Activated naive CD4-positive, alpha-beta T cell treated with anti-CD3 and anti-CD28 coated beads, Interleukin-2, amount 10 ng/mL, durations not matched to agents 7 days and 5 days (primary cell): ENCODE data around the gene HELZ.
"Not testable (repeated sequence)": the region's sequence is repeated elsewhere in the genome, so short reads cannot be mapped to it uniquely, and the experiment has no call there.

Source experiments
- CTCF ChIA-PET: fragments of 350-600 bp; sonication (Branson Sonifier 250); formaldehyde crosslinking; loops from one replicate; lab custom pipeline; 2021; ENCODE audit warnings: antibody characterized with exemption; lab: Charles Lee
- DNase-seq: peaks from one replicate; pipeline ENCODE4 v3.0.0-alpha.2; 2020
- H3K27ac Mint-ChIP-seq: one replicate; pipeline ENCODE4 v1.8.0; 2021; ENCODE audit warnings: mild to moderate bottlenecking, moderate library complexity, mixed read lengths
- H3K27me3 Mint-ChIP-seq: one replicate; pipeline ENCODE4 v1.8.0; 2021; ENCODE audit warnings: mild to moderate bottlenecking, mixed read lengths
- H3K36me3 Mint-ChIP-seq: one replicate; pipeline ENCODE4 v1.8.0; 2021; ENCODE audit warnings: mixed read lengths
- H3K4me1 Mint-ChIP-seq: one replicate; pipeline ENCODE4 v1.8.0; 2021; ENCODE audit warnings: mixed read lengths
- H3K4me3 Mint-ChIP-seq: one replicate; pipeline ENCODE4 v1.8.0; 2021; ENCODE audit warnings: mild to moderate bottlenecking, moderate library complexity, mixed read lengths
- H3K9me3 Mint-ChIP-seq: one replicate; pipeline ENCODE4 v1.8.0; 2021; ENCODE audit warnings: mixed read lengths

Gene HELZ, protein sequence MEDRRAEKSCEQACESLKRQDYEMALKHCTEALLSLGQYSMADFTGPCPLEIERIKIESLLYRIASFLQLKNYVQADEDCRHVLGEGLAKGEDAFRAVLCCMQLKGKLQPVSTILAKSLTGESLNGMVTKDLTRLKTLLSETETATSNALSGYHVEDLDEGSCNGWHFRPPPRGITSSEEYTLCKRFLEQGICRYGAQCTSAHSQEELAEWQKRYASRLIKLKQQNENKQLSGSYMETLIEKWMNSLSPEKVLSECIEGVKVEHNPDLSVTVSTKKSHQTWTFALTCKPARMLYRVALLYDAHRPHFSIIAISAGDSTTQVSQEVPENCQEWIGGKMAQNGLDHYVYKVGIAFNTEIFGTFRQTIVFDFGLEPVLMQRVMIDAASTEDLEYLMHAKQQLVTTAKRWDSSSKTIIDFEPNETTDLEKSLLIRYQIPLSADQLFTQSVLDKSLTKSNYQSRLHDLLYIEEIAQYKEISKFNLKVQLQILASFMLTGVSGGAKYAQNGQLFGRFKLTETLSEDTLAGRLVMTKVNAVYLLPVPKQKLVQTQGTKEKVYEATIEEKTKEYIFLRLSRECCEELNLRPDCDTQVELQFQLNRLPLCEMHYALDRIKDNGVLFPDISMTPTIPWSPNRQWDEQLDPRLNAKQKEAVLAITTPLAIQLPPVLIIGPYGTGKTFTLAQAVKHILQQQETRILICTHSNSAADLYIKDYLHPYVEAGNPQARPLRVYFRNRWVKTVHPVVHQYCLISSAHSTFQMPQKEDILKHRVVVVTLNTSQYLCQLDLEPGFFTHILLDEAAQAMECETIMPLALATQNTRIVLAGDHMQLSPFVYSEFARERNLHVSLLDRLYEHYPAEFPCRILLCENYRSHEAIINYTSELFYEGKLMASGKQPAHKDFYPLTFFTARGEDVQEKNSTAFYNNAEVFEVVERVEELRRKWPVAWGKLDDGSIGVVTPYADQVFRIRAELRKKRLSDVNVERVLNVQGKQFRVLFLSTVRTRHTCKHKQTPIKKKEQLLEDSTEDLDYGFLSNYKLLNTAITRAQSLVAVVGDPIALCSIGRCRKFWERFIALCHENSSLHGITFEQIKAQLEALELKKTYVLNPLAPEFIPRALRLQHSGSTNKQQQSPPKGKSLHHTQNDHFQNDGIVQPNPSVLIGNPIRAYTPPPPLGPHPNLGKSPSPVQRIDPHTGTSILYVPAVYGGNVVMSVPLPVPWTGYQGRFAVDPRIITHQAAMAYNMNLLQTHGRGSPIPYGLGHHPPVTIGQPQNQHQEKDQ (N-terminal part only)

GRCh38 chr17:67245073-67245693 lies at the start of gene HELZ:
Gene HELZ (minus strand): TSS chr17:67245196. CDS start chr17:67218804, 26,392 bp downstream.
- Mint-ChIP-seq H3K36me3 (peaks cover 28% of the 10 kb centered on the region), H3K4me3 (peak within 1 kb of the TSS; percentile 92), H3K27me3 (peaks cover 21% of the 10 kb centered on the region), H3K9me3 (no peaks in the 10 kb centered on the region), H3K27ac (peak within 1 kb of the TSS; percentile 89), H3K4me1 (peaks cover 50% of the 10 kb centered on the region)
- CTCF ChIA-PET, result interaction anchor here (0.9 kb wide), 1 partner anchor 28 kb away, joined by 4 read pairs; no protein-coding TSS in a partner anchor
- peak; percentile 84 for DNase-seq

- no peak overlapping the region for H3K4me3 Mint-ChIP-seq
- no peaks in the 10 kb centered on the region for H3K36me3 Mint-ChIP-seq
- H3K4me1 Mint-ChIP-seq, result no peaks in the 10 kb centered on the region
- H3K27ac Mint-ChIP-seq, result no peak overlapping the region
- peak; percentile 80 for DNase-seq
- H3K9me3 Mint-ChIP-seq, result no peaks in the 10 kb centered on the region
- CTCF ChIA-PET, result interaction anchor here (0.6 to 6.9 kb wide), 10 partner anchors 17 to 186 kb away, joined by 3 to 85 read pairs (median 3); no protein-coding TSS in a partner anchor
- peaks cover 18% of the 10 kb centered on the region for H3K27me3 Mint-ChIP-seq
Observed at GRCh38 chr17:67293251-67294203, 48.5 kb upstream of the HELZ start.

DNA sequence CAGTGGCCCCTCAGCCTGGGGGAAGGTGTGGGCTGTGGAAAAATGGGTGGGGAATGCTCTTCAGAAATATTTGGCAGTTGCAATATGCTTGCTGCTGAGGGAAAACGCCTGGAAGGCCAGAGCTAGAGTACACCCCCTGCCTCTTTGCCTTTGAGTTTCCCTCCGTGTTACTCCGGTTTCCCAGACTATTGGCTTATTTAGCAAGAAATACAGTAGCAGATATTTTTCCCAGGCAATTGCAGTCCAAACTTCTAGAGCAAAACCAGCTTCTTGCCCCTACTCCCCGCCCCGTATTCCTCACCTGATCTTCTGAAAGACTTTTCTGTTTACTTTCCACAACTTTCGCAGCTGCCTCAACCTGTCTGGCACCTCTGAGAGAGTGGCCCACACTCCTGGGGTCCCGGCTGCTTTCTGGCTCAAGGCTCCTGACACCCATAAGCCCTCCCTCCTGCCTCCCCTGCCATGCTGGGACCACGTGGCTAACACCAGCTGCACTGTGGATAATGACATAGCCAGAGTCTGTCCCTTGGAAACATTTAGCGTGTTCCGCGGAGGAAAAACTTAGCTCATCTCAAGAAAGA lies 45.8 kb upstream of the HELZ start:
- Mint-ChIP-seq H3K4me3 (no peak overlapping the region), H3K36me3 (no peaks in the 10 kb centered on the region), H3K27ac (no peak overlapping the region), H3K4me1 (no peaks in the 10 kb centered on the region), H3K27me3 (peaks cover 18% of the 10 kb centered on the region), H3K9me3 (no peaks in the 10 kb centered on the region)
- CTCF ChIA-PET, result interaction anchor here (1.3 to 6.9 kb wide), 3 partner anchors 69 to 345 kb away, joined by 3 to 85 read pairs (median 5); no protein-coding TSS in a partner anchor
- no peak for DNase-seq

DNA sequence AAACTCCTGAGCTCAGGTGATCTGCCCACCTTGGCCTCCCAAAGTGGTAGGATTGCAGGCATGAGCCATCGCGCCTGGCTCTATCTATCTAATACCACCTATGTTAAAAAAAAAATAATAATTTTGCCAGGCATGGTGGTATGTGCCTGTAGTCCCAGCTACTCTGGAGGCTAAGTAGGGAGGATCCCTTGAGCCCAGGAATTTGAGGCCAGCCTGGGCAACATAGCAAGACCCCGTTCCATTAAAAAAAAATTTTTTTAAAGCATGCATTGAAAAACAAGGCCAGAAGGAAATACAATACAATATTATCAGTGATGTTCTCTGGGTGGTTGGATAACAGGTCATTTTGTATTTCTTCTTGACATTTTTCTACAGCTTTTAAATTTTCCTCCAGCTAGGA lies 45.2 kb upstream of the HELZ start:
- H3K27ac Mint-ChIP-seq, result no peak overlapping the region
- CTCF ChIA-PET, result interaction anchor here (0.6 to 6.9 kb wide), 4 partner anchors 69 to 346 kb away, joined by 3 to 85 read pairs (median 4); no protein-coding TSS in a partner anchor
- H3K4me3 Mint-ChIP-seq, result no peak overlapping the region
- H3K36me3 Mint-ChIP-seq, result no peaks in the 10 kb centered on the region
- no peak for DNase-seq
- H3K27me3 Mint-ChIP-seq, result peaks cover 18% of the 10 kb centered on the region
- H3K9me3 Mint-ChIP-seq, result no peaks in the 10 kb centered on the region
- H3K4me1 Mint-ChIP-seq, result no peaks in the 10 kb centered on the region

DNA sequence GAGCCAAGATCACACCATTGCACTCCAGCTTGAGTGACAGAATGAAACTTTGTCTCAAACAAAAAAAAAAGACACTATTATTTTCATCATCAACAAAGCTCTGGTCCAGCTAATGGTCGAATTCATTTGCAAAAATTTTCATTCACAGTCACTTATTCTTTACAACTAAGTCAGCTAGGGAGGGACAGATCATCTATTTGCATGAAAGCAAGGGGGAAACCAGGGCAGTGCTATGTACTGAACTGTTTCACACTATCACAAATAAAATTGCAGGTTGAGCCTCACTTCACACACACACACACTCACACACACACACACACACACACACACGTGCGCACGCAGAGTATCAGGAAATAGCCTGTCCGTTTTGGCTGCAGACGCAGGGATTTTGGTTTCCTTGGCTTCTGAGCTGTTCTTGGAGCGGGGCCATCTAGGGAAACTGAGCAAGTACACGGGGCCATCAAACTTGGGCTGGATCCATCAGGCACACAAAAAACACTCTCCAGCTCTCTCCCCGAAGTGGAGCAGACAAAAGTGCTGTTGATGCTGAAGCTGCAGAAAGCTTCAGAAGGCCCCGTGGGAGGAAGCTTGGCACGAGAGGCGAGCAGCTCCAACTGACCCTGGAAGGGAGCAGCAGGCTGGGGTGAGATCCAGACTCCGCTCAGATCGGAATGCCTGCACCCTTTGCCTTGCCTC lies 44.3 kb upstream of the HELZ start:
- CTCF ChIA-PET, result interaction anchor here (0.9 to 6.9 kb wide), 3 partner anchors 68 to 346 kb away, joined by 3 to 85 read pairs (median 3); no protein-coding TSS in a partner anchor
- no peak for DNase-seq
- no peaks in the 10 kb centered on the region for H3K4me1 Mint-ChIP-seq

DNA sequence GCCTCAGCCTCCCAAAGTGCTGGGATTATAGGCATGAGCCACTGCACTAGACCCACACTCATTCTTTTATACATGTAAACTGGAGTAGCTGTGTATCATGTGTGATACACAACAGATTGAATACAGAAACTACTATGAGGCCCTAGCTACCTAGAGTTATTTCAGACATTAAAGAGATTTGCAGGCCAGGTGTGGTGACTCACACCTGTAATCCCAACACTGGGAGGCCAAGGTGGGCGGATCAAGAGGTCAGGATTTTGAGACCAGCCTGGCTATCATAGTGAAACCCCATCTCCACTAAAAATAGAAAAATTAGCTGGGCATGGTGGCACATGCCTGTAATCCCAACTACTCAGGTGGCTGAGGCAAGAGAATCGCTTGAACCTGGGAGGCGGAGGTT lies 41.8 kb upstream of the HELZ start:
- not testable (repeated sequence) for H3K36me3 Mint-ChIP-seq, H3K9me3 Mint-ChIP-seq, H3K4me3 Mint-ChIP-seq, H3K4me1 Mint-ChIP-seq, H3K27me3 Mint-ChIP-seq, DNase-seq, H3K27ac Mint-ChIP-seq
- CTCF ChIA-PET, result interaction anchor here (1.3 kb wide), 1 partner anchor 65 kb away, joined by 3 read pairs; no protein-coding TSS in a partner anchor

More for the DNA sequence above, 44.3 kb upstream of the HELZ start:
- Mint-ChIP-seq H3K9me3 (no peaks in the 10 kb centered on the region), H3K27ac (no peak overlapping the region), H3K27me3 (peaks cover 18% of the 10 kb centered on the region), H3K4me3 (no peak overlapping the region), H3K36me3 (no peaks in the 10 kb centered on the region)

GRCh38 chr17:67285360-67285759 lies 40.4 kb upstream of the HELZ start:
- DNase-seq, result no peak
- Mint-ChIP-seq H3K27me3 (peaks cover 9% of the 10 kb centered on the region), H3K36me3 (no peaks in the 10 kb centered on the region), H3K4me3 (no peak overlapping the region), H3K9me3 (no peaks in the 10 kb centered on the region), H3K4me1 (no peaks in the 10 kb centered on the region), H3K27ac (no peak overlapping the region)
- CTCF ChIA-PET, result no interaction called here

- no peak overlapping the region for H3K27ac Mint-ChIP-seq
- CTCF ChIA-PET, result no interaction called here
- H3K36me3 Mint-ChIP-seq, result no peaks in the 10 kb centered on the region
- no peaks in the 10 kb centered on the region for H3K9me3 Mint-ChIP-seq
- no peak for DNase-seq
- H3K27me3 Mint-ChIP-seq, result peaks cover 4% of the 10 kb centered on the region
- H3K4me3 Mint-ChIP-seq, result no peak overlapping the region
- H3K4me1 Mint-ChIP-seq, result no peaks in the 10 kb centered on the region
Observed at GRCh38 chr17:67283731-67284516, 38.9 kb upstream of the HELZ start.

DNA sequence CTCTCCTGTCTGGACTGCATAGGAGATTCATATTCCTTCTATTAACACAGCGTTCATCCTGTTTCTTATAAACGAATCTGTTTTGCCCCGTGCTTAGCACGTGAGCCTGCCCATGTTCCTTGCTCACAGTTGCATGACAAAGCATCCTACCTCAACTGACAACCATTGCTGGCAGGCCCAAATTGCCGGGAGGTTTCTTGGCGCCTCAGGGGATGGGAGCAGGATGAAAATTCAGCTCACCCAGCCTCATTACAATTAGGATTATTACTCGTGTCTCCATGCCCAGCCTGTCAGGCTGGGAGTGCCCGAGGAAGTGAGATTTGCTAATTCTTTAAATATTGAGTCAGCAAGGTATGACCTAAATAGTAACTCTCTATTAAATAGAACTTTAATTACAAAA lies 36.7 kb upstream of the HELZ start:
- CTCF ChIA-PET, result interaction anchor here (0.5 to 1.3 kb wide), 2 partner anchors 9 to 396 kb away, joined by 3 to 4 read pairs; no protein-coding TSS in a partner anchor
- H3K27ac Mint-ChIP-seq, result no peak overlapping the region
- H3K27me3 Mint-ChIP-seq, result peaks cover 4% of the 10 kb centered on the region
- H3K4me3 Mint-ChIP-seq, result no peak overlapping the region
- H3K9me3 Mint-ChIP-seq, result no peaks in the 10 kb centered on the region
- H3K4me1 Mint-ChIP-seq, result no peaks in the 10 kb centered on the region
- no peak for DNase-seq
- H3K36me3 Mint-ChIP-seq, result no peaks in the 10 kb centered on the region

- Mint-ChIP-seq H3K27me3 (peaks cover 8% of the 10 kb centered on the region), H3K36me3 (no peaks in the 10 kb centered on the region), H3K27ac (no peak overlapping the region), H3K4me1 (no peaks in the 10 kb centered on the region), H3K4me3 (no peak overlapping the region), H3K9me3 (no peaks in the 10 kb centered on the region)
- no peak for DNase-seq
- CTCF ChIA-PET, result interaction anchor here (0.5 kb wide), 1 partner anchor 397 kb away, joined by 3 read pairs; no protein-coding TSS in a partner anchor
Observed at GRCh38 chr17:67281053-67281452, 36.1 kb upstream of the HELZ start.

DNA sequence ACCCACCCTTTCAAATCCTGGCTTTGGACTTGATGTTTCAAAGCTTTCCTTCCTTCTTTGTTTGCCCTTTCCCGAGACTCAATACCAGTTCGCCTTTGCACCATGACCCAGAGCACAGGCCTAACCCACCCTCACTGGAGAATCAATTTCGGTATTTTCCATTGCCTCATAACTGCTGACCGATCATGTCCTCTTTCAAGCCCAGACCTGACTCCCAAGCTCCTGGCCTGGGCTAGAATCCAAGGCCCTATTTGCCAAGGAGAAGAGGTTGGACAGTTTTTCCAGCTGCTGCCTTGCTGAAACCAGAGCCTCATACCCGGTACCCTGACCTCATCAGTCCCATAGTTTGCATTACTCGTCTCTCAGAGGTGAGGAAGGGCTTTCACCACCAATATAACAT lies 35.3 kb upstream of the HELZ start:
- CTCF ChIA-PET, result no interaction called here
- Mint-ChIP-seq H3K4me1 (no peaks in the 10 kb centered on the region), H3K36me3 (no peaks in the 10 kb centered on the region), H3K27ac (no peak overlapping the region), H3K27me3 (peaks cover 8% of the 10 kb centered on the region), H3K4me3 (no peak overlapping the region), H3K9me3 (no peaks in the 10 kb centered on the region)
- no peak for DNase-seq
